Measurements from ENCODE around the gene POLN.

POLN gene

DNA sequence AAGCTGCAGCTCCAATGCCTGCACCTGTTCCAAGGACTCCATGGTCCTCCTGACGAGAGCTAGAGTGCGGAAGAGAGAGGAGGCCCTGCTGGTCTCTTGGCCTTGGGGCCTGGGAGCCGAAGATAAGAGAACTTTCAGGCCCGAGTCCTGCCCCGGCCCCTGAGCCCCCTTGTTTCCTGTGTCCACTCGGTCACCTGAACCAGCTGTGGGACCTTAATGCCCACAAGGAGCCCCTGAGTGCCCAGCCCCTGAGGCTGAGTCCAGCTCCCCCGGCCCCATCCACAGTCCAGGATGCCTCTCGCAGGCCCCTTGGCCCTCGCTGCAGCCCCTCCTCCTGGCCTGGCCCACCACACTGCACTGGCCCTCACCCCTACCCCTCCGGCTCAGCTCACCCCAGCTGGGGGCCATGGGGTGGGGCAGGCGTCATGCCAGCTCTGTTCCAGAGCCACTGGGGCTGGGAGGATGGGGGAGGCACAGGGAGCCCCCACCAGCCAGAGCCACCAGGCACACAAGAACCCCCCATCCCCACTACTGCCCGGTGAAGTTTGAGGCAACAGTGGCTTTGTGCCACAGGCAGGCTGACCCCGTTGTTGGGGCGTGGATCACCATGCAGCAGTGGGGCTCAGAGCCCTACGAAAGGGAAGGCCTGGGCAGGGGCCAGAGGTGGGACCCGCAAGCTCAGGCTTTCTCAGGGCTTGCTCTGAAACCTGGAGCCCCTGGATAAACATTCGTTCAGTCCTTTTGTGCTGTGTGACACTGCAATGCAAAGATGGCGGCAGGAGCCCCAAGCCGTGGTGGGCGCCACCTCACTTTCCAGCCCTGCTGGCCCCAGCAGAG lies 168.7 kb downstream of the POLN start:
- no peak for DNase-seq (ENCODE audit: low read depth in 3 of 3, low spot score in 1 of 3)

DNA sequence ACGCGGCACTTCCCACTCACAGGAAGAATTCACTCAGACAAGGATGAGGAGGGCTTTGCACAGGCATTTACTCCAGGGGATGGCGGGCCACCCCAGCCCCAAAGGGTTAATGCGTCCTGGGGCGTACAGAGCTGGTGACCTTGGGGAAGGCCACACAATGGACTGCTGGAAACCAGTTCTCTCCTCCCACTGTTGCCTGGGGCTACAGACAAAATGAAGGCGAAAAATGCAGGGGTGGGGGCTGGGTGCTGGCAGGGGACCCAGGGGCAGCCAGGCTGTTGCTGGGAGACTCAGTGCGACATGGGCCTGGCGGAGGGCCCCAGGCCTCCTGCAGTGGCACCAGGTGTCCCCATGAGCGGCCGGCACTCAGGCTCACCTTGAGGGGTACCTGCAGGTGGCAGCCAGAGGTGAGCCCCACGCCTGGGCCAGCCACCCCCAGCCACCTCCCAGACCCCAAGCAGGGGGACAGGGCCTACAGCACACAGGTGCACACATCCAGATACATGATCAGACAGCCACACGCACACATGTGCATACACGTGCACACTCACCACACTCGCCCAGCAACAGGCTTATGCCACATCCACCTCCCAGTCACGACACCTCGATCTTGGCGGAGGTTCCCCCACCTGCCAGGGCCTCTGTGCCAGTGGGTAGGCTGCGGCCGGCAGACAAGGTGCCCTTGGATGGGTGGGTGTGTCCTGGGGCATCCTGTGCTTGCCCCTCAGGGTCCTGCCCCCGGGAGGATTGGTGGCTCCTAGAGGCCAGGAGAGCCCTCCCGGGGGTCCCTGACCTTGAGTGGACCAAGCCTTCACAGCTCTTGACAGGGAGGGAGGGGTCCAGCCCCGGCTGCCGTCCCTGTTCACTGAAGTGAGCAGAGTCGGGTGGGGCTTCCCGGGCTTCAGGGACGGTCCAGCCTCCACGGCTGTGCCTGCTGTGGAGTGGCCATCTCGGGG lies 169.7 kb downstream of the POLN start:
- DNase-seq (ENCODE audit: low read depth in 3 of 3, low spot score in 1 of 3), result no peak

DNA sequence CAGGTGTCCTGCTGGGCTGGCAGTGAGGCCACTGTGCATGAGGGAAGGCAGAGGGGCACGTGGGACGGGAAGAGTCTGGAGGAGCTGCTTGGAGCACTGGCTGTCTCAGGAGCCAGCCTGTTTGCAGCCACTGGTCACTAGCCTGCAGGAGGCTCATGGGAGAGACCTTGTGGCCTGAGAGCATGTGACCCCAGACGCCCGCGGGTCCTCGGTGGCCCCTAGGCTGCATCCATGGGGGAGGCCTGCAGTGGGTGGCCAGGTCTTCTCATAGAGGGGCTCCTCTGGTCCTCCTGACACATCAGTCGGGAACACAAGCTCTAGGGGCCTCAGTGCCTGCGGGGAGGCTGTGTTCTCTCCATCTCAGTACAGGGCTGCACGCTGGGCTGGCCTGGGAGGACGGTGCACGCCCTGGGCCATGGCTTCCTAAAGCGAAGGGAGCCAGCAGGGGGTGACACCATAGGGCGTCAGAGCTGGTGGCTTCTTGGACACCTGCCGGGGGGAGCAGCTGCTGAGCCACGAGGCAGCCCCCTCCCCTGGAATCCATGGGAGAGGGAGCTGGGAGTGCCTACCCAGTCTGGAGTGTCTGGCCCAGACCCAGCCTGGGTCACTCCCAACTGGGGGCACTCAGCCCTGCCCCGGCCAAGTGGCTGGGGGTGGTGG lies 170.5 kb downstream of the POLN start:
- DNase-seq (ENCODE audit: low read depth in 3 of 3, low spot score in 1 of 3), result no peak

DNA sequence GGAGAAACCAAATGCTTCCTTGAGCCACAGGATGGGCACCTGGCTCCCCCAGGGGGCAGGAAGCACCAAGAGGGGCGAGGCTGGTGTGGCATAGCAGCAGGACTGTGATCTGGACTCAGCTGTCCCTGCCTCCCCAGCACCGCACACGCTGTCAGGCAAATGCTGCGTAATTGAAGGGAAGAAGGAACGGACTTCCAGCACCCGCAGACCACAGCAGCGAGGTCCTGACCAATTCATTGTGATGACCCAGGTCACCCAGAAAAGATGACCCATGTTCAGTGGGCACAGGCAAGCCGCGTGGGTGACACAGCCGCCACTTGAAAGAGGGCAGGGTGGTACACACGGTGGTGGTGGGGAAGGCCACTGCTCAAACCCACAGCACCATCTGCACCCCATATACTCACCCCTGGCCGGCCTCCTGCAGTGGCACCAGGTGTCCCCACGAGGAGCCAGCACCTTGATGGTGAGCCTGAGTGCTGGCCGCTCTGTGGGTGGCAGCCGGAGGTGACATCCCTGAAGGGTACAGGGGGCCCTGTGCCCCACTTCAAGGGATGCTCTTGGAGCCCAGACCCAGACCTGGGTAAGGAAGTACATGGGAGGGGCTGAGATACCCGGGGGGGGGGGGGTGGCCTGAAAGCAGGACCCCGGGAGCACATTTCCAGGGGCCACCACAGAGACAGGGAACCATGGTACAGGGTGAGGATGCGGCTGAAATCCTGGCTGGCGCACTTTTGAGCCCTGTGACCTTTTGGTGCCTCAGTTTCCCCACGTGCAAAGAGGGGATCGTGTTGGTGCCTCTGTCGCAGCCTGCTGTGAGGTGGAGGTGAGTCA lies 171.3 kb downstream of the POLN start:
- no peak for DNase-seq (ENCODE audit: low read depth in 3 of 3, low spot score in 1 of 3)

DNA sequence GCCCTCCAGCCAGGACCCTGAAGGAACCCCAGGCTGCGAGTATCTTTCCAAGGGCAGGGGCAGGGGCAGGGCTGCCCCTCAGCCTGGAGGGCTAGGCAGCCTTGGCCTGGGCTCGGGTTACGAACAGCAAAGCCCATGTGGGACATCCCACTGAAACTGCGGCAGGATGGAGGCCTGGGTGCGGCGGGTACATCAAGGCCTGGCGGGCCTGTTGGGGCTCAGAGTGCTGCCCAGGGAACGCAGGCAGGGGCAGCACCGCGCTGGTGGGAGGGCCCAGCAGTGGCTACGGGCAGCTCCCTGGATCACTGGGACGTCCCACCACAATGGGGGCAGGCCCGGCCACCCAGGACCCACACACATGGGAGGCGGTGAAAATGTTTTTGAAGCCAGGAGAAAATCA lies 171.9 kb downstream of the POLN start:
- no peak for DNase-seq (ENCODE audit: low read depth in 3 of 3, low spot score in 1 of 3)

DNA sequence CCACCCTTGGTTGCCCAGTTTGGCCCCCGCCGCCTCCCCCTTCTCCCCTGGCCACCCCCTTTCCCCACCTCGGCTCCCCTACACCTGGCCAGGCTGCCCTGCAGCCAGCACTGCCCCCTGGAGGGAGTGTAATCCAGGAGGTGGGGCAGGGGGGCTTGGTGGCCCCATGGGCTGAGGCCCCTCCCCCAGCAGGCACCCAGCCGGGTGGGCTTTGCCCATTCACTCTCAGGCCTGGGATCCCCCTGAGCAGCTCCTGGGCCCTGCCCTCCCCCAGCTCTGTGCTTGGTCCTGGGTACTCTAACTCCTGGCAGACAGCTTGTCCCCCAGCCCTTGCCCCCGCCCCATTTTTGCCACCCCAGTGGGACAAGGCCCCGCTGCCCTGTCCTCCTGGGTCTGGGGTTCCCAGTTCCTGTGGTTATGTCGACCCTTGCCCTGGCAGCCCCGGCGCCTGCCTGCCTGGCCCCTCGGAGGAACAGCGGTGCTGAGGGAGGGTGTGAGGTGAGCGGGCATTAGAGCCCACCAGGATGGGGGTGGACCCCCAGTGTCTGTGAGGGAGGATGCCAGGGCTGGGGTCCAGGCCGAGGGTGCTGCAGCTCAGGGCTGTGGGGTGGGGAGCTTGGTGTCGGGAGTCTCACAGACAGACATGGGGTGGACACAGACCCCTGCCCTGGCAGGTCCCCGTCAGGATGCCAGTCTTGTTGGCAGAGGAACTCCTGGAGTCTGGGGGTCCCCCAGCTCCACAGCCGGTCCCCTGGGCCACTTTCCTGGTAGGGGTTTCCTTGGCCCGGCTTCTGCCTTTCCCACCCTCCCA lies 172.6 kb downstream of the POLN start:
- DNase-seq (ENCODE audit: low read depth in 3 of 3, low spot score in 1 of 3), result no peak

DNA sequence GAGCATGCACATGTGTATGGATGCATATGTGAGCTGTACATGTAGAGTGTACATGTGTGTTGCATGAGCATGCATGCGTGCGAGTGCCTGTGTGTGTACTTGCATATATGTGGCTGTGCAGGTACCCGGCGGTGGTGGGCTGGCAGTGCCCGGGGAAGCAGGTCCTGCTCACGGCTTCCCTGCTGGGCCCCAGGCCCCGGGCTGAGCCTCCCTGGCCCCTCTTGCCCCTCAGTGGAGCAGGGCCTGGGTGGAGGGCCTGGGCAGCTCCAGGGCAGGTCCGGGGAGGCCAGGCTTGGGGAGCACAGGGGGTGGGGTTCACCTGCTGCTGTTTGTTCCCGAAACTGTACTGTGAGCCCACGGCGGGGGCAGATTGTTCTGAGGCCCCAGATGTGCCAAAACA lies 173.4 kb downstream of the POLN start:
- DNase-seq (ENCODE audit: low read depth in 3 of 3, low spot score in 1 of 3), result no peak

DNA sequence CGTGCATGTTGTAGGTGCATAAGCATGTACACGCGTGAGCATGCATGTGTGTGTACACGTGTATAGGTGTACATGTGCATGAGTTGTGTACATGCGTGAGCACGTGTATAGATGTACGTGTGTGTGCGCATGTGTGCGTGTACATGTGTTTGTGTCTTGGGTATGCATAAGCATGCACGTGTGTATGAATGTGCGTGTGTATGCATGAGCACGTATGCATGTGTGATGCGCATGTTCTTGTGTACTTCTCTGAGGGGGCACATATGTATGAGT lies 173.8 kb downstream of the POLN start:
- DNase-seq (ENCODE audit: low read depth in 3 of 3, low spot score in 1 of 3), result no peak

DNA sequence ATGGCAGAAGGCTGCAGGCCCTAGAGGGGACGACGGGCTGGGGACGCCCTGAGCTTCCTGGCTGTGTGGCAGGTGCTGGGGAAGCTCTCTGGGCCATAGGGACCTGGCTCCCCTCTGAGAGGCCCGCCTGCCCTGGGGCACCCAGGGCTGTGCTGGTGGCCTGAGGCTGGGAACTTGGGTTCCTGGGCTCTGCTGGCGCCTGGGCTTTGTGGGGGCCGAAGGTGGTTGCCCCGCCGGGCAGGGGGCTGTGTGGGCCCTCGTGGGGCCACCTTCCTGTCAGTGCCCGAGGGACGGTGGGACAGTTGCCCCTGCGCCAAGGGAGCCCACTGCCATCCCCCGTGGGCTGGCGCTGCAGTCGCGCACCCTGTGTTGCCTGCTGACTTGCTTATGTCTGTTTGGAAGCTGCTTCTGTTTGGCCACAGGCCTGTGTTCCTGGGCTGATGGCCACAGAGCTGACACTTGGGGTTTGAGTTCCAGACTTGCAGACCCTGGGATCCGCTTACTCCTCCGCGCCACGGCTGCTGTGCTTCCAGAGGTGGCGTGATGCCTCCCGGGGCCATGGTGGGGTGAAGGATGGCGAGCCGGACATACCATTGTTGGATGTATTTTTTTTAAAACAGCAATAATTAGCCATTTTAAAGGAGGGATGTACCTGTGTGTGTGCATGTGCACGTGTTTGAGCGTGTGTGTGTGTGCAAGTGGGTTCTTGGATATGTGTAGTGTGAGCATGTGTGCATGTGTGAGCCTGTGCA lies 174.3 kb downstream of the POLN start:
- DNase-seq (ENCODE audit: low read depth in 3 of 3, low spot score in 1 of 3), result no peak

DNA sequence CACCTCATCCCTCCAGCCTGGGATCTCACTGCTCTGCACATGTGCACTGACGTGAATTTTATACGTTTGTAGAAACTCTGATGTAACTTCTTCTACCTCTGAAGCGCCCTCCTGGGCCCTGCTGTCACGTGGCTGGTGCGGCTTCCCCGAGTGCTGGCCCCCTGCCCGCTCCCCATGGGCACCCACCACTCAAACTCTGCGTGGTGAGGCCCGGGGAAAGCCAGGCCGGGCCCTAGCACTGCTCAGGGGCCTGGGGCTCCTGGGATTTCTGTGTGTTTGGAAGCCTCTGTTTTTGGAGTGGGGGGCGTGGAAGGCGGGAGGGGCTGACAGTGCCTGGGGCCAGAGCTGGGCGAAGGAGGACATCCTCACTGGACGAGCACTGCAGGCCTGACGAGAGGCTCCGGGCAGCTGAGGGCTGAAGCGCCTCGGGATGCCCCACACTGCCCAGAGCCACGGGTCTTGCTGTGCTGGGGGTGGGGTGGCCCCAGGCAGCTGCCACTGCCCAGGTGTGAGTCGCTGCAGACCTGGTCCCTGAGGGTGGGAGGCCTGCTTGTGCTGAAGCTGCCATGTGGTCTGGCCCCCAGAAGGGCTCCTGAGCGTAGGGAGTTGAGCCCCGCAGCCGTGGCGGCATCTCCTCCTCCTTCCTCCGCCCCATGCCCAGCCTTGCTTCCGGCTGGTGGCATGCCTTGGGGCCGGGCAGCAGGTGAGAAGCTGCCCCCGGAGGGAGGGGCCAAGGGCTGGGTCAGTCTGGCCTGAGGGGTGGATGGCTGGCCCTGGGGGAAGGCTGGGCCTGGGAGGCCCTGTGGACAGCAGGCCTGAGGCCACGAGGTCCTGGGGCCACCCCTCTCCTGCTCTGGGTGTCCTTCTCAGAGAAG lies 175.1 kb downstream of the POLN start:
- DNase-seq (ENCODE audit: low read depth in 3 of 3, low spot score in 1 of 3), result no peak

DNA sequence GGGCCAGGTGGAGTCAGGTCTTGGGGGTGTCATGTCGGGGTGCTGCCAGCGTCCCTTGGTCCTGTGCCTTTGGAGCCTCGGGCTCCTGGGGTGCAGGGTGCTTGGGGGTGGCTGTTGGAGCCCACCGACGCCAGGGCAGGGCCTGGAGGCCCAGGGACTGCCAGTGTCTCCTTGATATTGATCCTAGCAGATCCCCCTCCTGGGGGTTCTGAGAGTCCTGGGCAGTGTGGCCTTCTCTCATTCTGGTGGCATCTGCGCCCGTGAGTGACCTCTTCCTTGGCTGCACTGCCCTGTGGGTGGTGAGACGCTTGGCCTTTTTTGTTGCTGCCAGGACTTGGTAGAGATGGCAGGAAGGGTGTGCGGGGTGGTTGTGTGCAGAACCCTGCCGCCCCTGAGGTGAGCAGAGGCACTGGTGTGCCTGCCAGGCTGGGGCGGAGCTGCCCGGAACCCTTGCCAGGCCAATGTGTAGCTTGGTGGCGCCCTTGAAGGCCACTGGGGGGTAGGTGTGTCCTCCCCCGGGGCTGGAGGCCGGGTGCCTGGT lies 175.8 kb downstream of the POLN start:
- no peak for DNase-seq (ENCODE audit: low read depth in 3 of 3, low spot score in 1 of 3)

DNA sequence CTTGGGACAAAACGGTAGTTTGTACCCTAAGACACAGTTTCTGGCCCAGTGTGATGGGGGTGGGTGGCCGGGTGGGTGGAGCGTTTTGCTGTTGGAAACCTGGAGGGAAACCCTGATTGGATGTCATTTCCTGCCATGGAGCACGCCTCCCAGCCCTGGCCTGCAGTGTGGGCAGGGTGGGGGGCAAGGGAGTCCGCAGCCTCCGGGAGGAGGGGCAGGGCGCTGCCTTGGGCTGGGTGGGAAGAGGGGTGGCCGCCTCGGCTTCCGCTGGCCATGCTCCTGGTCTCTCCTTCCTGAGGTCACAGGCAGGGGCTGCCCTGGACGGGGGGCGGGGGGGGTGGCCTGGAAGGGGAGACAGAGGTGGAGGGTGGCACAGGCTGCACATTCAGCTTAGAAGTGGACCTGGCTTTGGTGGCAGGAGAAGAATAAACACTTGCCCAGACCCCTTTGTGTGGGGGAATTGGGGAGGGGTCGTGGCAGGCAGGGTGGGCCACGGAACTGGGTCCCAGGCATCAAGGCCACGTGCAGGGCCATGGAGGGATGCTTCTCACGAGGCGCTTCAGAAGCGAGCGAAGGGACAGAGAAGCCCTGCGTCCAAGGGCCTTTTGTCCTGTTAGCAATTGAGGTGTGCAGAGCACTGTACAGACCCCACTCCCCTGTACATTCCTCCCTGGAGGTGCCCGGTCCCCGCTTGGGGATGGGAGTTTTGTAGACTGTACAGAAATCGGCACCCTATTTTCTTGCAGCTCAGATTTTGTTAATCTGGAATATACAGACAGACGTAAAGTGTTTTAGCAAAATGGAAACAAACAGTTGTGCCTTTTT lies 176.6 kb downstream of the POLN start:
- DNase-seq (ENCODE audit: low read depth in 3 of 3, low spot score in 1 of 3), result no peak

DNA sequence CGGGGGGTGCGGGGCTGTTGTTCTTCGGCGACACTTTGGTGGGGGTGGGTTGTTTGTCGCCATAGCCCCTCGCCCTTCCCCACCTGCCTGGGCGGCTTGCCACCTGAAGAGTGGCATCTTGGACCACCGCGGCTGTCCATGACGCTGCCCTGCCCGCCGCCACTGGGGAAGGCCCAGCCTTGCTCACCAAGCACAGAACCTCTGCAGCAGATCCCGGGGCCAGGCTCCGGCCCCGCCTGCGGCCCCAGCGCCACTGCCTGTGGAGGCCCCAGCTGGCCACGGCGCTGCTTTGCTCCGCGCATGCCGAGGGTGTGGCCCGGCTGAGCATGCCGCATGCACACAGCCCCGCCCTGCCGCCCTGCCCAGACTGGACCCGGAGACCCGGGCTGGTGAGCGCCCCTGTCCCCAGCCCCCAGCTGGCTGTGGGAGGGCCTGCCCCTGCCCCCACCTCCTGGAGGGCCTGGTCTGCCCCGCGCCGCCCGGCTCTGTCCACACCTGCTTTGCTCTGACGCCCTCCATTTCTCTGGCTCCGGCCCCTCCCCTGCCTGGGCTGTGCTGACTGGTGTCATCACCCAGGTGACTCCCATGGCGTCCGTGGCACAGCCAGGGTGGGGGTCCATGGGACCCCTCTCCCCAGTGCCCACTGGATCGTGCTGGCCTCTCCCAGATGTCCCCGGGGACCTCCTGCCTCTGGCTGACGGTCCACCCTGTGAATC lies 177.5 kb downstream of the POLN start:
- DNase-seq (ENCODE audit: low read depth in 3 of 3, low spot score in 1 of 3), result no peak

DNA sequence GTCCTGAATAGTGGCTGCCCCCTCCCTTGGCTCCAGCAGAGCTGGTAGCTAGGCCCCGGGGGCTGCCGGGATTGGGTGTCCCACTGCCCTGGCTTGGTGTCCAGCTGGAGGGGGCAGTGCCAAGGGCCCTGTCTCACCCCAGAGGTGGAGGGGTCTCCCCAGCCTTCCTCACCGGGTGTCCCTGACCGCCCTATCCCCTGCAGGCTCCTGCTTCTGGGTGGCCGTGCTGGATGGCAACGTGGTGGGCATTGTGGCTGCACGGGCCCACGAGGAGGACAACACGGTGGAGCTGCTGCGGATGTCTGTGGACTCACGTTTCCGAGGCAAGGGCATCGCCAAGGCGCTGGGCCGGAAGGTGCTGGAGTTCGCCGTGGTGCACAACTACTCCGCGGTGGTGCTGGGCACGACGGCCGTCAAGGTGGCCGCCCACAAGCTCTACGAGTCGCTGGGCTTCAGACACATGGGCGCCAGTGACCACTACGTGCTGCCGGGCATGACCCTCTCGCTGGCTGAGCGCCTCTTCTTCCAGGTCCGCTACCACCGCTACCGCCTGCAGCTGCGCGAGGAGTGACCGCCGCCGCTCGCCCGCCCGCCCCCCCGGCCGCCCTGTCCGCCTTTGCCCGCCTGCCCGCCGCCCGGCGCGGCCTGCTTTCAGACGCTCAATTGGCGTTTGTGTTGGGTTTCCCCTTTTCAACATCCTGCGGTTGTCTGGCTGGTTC lies 178.2 kb downstream of the POLN start:
- DNase-seq (ENCODE audit: low read depth in 3 of 3, low spot score in 1 of 3), result no peak

DNA sequence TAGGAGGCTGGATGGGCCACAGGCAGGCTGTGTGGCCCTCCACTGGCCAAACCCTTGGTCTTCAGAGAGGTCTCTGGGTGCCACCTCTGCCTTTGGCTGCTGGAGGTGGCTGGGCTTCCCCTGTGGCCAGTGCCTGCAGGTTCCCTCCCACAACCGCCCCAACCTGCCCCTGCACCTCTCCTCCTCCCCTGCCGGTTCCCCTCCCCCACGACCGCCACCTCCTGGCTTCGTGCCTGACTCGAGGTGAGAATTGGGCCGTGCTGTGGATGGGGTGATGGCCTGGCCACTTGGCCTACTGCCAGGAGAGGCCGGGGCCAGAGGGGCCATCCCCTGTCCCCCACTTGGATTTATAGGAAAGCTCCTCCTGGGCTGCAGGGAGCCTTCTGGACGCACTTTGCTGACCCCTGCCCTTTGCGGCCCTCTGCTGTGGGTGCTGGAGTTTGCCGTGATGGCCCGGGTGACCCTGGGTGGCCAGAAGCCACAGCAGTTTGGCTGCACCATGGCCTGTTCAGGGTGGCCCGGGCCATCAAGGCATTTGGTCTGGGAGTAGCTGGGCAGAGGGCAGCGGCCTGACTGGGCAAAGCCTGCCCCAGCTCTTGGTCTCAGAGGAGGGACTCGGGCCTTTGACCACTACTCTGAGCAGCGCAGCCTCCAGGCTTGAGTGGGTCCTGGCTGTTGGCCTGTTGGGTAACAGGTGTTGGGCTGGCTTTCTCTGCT lies 179.0 kb downstream of the POLN start:
- no peak for DNase-seq (ENCODE audit: low read depth in 3 of 3, low spot score in 1 of 3)

Measured in stimulated activated CD4-positive, alpha-beta T cell treated with anti-CD3 and anti-CD28 coated beads, TNF-alpha, amount 100 ng/mL, for 1 hour (primary cell).